HG03159 (cell line): Measurements from ENCODE around the gene PSME4.

Experiments used
- ATAC-seq: cut with Tn5 transposase; IDR thresholded peaks from one replicate; pipeline ENCODE4 v1.9.1; 2021; ENCODE audit warnings: mild to moderate bottlenecking, moderate library complexity; ENCODE audit not compliant: unreplicated experiment

PSME4 gene

DNA sequence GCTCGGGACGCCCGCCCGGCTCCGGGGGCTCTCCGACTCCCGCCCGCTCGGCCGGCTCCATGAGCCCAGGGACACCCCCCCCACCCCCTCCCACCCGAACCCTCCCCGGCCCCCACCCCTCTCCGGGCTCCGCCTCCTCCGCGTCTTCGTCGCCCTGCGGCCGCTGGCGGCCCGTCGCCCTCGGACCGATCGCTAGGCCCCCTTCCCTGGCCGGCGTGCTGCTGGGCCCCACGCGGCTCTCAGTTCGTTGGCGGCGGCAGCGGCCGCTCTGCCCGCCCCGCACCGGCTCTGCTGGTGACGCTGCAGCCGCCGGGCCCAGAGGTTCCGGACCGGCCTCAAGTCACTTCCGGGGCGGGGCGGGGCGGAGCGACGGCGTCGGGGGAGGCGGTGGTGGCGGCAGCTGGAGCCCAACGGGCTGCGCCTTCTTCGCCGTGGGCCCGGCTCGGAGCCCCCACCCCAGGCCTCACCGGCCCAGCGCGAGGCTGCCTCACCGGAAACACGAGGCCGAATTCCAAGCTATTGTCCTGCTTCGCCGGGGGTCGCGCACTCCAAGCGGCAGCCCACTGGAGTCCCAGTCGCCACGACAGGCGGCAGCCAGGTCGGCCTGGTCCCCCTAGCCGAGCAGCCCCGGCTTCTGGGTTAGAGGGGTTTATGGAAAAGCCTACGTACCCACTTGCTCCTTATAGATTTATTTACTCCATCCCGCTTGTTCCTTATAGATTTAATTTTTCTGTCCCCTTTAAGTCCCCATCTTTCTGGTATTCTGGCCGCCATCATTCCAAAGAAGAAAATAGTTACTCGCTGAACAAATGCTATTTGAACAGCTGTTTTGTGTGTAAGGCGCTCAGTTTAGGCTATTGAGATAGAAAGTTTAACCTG, at the start of gene PSME4:
PSME4 (minus strand) TSS at position 270 of the 879 bp plus-strand sequence; CDS start at position 61, 209 bp downstream.
- peak; percentile 88 for ATAC-seq

GRCh38 chr2:54015798-54016699, 45.3 kb upstream of the PSME4 start:
- ATAC-seq, result no peak

- no peak for ATAC-seq
These were observed 43.2 kb upstream of the PSME4 start for GRCh38 chr2:54013996-54014395.

- no peak for ATAC-seq
These were observed 41.8 kb upstream of the PSME4 start for GRCh38 chr2:54012538-54013141.

DNA sequence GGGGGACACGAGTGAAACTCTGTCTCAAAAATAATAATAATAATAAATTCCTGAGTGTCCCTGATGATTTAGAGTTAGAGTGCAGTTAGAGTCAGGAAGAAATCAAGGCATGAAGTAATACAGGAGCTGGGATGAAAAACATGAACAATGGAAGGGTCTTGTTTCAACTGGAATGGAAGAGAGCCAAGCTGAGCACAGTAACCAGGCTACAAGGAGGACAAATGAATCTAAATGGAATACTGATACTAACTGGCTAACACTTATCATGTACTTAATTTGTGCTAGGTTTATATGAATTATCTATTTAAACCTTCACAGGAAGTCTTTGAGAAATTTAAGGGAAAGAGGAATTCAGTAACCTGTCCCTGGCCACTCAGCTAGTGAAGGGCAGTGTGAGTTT, 38.8 kb upstream of the PSME4 start:
- ATAC-seq, result no peak

- ATAC-seq, result no peak
These were observed 37.6 kb upstream of the PSME4 start for GRCh38 chr2:54008439-54008838.

- ATAC-seq, result no peak
These were observed 29.7 kb upstream of the PSME4 start for GRCh38 chr2:54000524-54000923.

DNA sequence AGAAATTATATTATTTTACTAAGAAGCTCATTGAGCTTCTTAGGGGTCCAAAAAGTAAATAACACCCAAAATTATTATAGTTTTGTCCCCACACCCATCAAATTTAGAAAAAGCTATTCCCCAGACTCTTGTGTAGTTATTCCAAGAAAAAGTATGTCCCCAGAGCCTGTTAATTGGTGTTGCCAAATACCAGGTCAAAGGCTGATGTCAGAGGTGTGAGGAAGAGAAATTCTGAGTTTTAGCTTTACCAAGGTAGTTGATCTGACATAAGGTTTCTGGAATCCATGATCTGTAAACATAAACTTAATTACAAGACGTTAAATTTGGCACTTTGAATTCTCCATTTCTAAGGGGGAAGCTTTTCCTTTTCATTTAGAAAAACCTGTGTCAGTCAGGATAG, 29.3 kb upstream of the PSME4 start:
- ATAC-seq, result no peak

DNA sequence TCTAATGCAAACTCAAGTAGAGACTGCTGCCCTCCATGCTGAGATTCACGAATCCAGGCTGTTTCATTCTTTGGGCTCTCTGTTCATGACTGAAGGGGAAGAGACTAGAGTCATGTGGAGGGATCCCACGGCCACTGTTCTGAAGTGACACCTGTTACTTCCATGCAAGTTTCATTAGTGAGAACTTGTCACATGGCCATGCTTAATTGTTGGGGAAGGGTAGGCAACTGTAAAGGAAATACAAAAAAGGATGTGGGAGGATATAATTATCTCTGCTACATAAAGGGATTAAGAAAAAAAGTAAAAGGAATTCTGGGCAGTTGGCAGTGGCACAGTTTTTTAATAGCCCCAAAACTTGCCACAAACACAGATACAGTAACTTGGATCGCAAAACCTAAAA, 28.0 kb upstream of the PSME4 start:
- ATAC-seq, result no peak

GRCh38 chr2:53994818-53995808, 24.3 kb upstream of the PSME4 start:
- peak; percentile 85 for ATAC-seq

- no peak for ATAC-seq
These were observed 21.2 kb upstream of the PSME4 start for GRCh38 chr2:53991948-53992347.

DNA sequence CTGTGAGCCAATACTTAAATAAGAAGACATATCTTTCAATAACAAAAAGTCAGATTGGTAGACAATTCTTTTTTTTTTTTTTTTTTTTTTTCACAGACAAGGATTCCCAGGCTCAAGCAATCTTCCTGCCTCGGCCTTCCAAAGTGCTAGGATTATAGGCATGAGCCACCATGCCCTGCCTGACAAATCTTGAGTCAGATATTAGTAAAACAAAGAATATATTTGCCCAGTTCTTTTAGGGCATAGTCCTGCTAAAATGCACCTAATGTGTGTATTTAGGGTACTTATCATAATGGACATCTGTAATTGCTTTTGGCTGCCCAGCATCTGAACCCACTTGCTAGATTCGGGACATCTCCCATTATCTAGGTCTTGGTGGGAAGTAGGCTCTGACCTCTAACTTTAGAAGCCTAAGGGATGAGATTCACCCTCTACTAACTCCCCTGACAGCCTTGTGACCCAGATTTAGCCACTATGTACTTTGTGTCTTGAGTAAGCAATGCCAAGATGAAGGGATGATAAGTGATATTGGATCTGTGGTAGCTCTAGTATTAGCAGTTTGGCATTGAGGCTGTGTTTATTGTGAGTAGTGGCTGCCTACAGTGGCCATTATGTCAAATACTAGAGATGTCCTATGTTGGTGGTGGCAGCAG, 18.5 kb upstream of the PSME4 start:
- no peak for ATAC-seq

GRCh38 chr2:53987336-53987921, 16.6 kb upstream of the PSME4 start:
- peak; percentile 60 for ATAC-seq

DNA sequence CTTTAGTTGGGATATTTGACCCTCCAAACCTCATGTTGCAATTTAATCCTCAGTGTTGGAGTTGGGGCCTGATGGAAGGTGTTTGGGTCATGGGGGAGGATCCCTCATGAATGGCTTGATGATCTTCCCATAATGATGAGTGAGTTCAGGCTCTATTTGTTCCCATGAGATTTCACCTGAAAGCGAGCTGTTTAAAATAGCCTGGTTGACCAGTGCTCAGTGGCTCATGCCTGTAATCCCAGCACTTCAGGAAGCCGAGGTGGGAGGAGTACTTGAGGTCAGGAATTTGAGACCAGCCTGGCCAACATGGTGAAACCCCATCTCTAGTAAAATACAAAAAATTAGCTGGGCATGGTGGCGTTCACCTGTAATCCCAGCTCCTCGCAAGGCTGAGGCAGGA, 14.9 kb upstream of the PSME4 start:
- ATAC-seq, result no peak

DNA sequence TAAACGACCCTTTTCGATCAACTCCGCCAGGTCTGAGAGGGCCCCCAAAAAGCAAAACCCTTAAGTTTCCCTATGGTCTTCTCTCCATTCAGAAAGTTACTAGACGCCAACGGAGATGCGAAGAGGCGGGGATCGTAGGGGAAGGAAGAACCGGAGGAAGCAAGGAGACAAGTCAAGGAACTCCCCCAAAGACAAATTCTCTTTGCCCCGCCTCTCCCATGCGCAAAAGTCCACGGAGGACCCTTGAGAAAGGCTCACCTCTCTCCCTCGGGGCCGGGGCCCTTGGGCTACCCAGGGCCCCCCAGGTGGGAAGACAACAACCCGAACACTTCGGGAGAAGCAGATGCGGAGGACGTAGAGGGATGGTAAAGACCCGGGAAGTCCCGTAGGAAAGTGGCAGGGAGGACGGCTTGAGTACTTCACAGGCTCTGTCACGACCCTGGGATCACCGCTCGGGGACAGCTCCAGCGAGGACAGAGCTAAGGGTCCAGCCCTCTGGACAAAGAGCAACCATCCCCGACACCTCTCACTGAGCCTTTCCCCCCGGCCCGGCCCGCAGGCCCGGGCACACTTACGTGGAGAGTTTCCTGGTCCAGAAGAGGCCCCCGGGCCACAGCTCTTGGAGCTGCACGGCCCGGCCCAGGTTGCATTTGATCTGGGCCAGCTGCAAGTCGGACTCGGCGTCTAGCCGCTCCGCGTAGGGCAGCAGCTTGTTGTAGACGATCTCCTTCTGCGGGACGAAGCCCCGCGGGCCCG, 647 bp downstream of the PSME4 start:
- ATAC-seq, result peak; percentile 35

DNA sequence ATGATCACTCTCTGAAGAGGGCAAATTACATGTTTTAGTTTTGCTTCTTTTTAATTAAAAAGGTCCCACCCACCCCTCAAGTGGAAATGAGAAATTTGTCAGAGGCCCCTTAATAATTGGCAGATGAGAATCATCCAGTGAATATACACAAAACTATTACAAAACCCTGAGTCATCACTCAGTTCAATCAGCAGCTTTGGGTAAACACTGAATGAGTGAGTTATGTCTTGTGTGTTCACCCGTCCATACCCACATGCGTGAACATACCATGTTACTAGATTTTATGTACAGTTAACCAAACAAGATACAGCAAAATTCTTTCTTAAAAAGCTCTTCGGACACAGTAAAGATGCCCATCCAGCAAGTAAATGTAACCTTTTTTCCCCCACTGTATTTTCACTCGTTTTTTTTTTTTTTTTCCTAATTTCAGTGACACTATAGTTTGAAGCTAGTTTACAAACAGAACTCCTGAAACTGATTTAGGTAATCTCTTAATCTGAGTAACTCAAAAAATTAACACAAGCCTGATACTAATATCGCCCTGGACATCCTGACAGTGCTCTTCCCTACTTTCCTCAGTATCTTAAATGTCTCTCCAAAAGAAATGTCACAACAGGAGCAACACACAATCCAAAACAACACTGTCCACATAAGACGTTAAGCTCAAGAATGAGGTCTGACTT, 1.4 kb downstream of the PSME4 start:
- peak; percentile 23 for ATAC-seq

DNA sequence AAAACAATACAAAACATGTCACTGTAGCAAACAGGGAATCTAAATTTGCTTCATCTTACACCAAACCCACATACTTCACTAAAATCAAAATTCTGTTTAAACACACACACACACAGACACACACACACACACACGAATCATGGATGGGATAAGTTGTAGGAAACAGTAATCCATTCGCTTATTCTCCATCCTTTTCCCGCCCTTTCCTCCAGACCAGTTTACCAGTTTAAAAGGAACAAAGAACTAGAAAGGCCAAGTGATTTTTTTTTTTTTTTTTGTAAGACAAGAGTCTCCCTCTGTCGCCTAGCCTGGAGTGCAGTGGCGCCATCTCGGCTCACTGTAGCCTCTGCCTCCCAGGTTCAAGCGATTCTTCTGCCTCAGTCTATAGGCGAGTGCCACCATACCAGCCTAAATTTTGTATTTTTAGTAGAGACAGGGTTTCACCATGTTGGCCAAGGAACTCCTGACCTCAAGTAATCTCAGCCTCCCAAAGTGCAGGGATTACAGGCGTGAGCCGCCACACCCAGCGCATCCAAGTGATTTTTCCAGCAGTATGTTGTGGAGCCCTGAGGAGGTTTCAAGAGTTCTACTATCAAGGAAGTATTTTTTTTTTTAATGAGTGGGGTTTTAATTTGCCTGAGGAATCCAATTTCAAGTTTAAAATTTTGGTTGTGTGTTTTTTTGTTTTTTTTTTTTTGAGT, 5.7 kb downstream of the PSME4 start:
- no peak for ATAC-seq
